B cell (primary cell): ENCODE results near the gene IQCF6. TPM values are rescaled to one million over a fixed set of nuclear protein-coding genes. Genes with fewer than 3 reads are reported as not detected.

Source experiments
- ATAC-seq: fragments of 200-7000 bp; cut with Tn5 transposase; one replicate; pipeline ENCODE4 v1.10.0; 2021; ENCODE audit warnings: low read depth, mild to moderate bottlenecking, moderate number of reproducible peaks, moderate library complexity
- CTCF ChIA-PET: fragments of 350-600 bp; sonication (Branson Sonifier 250); formaldehyde crosslinking; loops from one replicate; lab custom pipeline; 2021; ENCODE audit warnings: antibody characterized with exemption, inconsistent platforms; lab: Charles Lee
- POLR2A ChIA-PET: fragments of 350-600 bp; sonication (Branson Sonifier 250); formaldehyde crosslinking; loops from one replicate; lab custom pipeline; 2021; ENCODE audit warnings: antibody characterized with exemption; lab: Charles Lee
- DNase-seq: peaks from one replicate; pipeline ENCODE4 v3.0.0; 2013
- H2AFZ ChIP-seq: 2 replicates; pipeline ENCODE4 v1.6.1; 2012; ENCODE audit warnings: mild to moderate bottlenecking, low read depth, low read length; ENCODE audit not compliant: insufficient read depth, poor library complexity, severe bottlenecking
- H3K27ac ChIP-seq, 2 donors: 1 replicate in 1 of 2; 2 replicates in 1 of 2; pipeline ENCODE4 v1.5.1; 2012 to 2013; ENCODE audit warnings: low read length in 2 of 2, mild to moderate bottlenecking in 2 of 2, moderate library complexity in 1 of 2
- H3K27me3 ChIP-seq, 4 experiments: fragments of 200-600 bp in 1 of 4; sonication (generic) in 1 of 4; replicated peaks in 1 of 4; 1 replicate in 2 of 4; 2 replicates in 2 of 4; pipeline versions ENCODE4 v1.6.1 to v1.7.0; 2013 to 2016; ENCODE audit warnings: low read length in 3 of 4, mild to moderate bottlenecking in 2 of 4, mixed read lengths in 1 of 4, moderate library complexity in 1 of 4; ENCODE audit not compliant: insufficient read depth in 4 of 4, control insufficient read depth in 3 of 4; ENCODE audit errors: control extremely low read depth in 1 of 4
- H3K36me3 ChIP-seq, 2 experiments: replicated peaks in 1 of 2; 1 replicate in 1 of 2; 2 replicates in 1 of 2; pipeline versions ENCODE4 v1.6.1 to v1.7.1; 2013; ENCODE audit warnings: low read length in 1 of 2; ENCODE audit not compliant: insufficient read depth in 2 of 2, control insufficient read depth in 1 of 2; ENCODE audit errors: control extremely low read depth in 1 of 2, extremely low read depth in 1 of 2
- H3K4me1 ChIP-seq, 2 donors: fragments of 200-600 bp in 1 of 2; sonication (generic) in 1 of 2; 1 replicate in 1 of 2; 2 replicates in 1 of 2; pipeline versions ENCODE4 v1.5.1 to v1.6.1; 2013 to 2017; ENCODE audit warnings: low read length in 2 of 2; ENCODE audit not compliant: control insufficient read depth in 2 of 2, insufficient read depth in 2 of 2
- H3K4me2 ChIP-seq: replicated peaks from 2 replicates; pipeline ENCODE3; 2012; ENCODE audit warnings: mild to moderate bottlenecking, low read depth, low read length; ENCODE audit not compliant: poor library complexity, severe bottlenecking
- H3K4me3 ChIP-seq, 5 experiments: fragments of 200-600 bp in 1 of 5; sonication (generic) in 1 of 5; 1 replicate in 3 of 5; 2 replicates in 2 of 5; pipeline versions ENCODE4 v1.5.1 to v1.7.0; 2011 to 2016; ENCODE audit warnings: low read length in 4 of 5, mild to moderate bottlenecking in 4 of 5, low read depth in 2 of 5, control low read depth in 1 of 5, moderate library complexity in 1 of 5; ENCODE audit not compliant: insufficient read depth in 1 of 5; ENCODE audit errors: control extremely low read depth in 1 of 5, extremely low read depth in 1 of 5
- H3K79me2 ChIP-seq: fragments of 200-600 bp; sonication (generic); one replicate; pipeline ENCODE4 v1.6.0; 2016; ENCODE audit warnings: low read length; ENCODE audit not compliant: control insufficient read depth, insufficient read depth
- H3K9ac ChIP-seq: fragments of 200-600 bp; sonication (generic); 2 replicates; pipeline ENCODE4 v1.6.1; 2017; ENCODE audit warnings: mild to moderate bottlenecking, low read length, moderate library complexity
- H3K9me3 ChIP-seq, 3 donors: one replicate each; pipeline versions ENCODE4 v1.6.1 to v1.7.1; 2013; ENCODE audit warnings: low read length in 2 of 3; ENCODE audit not compliant: control insufficient read depth in 2 of 3, insufficient read depth in 1 of 3; ENCODE audit errors: control extremely low read depth in 1 of 3
- H4K20me1 ChIP-seq: 2 replicates; pipeline ENCODE4 v1.6.0; 2012; ENCODE audit warnings: mild to moderate bottlenecking, low read length; ENCODE audit not compliant: insufficient read depth, control insufficient read depth, poor library complexity, severe bottlenecking
- H3K27ac Mint-ChIP-seq: one replicate; pipeline ENCODE4 v1.8.0; 2021; ENCODE audit warnings: mixed read lengths
- H3K27me3 Mint-ChIP-seq: one replicate; pipeline ENCODE4 v1.8.0; 2021; ENCODE audit warnings: mixed read lengths
- H3K4me1 Mint-ChIP-seq: one replicate; pipeline ENCODE4 v1.8.0; 2021; ENCODE audit warnings: mixed read lengths
- H3K4me3 Mint-ChIP-seq: one replicate; pipeline ENCODE4 v1.8.0; 2021; ENCODE audit warnings: mixed read lengths
- H3K9me3 Mint-ChIP-seq: one replicate; pipeline ENCODE4 v1.8.0; 2022; ENCODE audit warnings: mixed read lengths; ENCODE audit not compliant: insufficient read depth
- EZH2 ChIP-seq: IDR thresholded peaks from 2 replicates; pipeline ENCODE4 v1.6.1; 2012; ENCODE audit warnings: borderline replicate concordance, low read depth, mild to moderate bottlenecking, moderate library complexity, low read length; ENCODE audit not compliant: insufficient read depth, poor library complexity, severe bottlenecking
- intact Hi-C: fragments of 100-400 bp; cut with micrococcal nuclease; formaldehyde crosslinking; loops from one replicate; pipeline ENCODE4 v1.10.0; 2022
- polyA plus RNA-seq: library from polyadenylated mRNA; depleted of rRNA; stranded (reverse); fragments of >200 nt; gene quantifications from 2 replicates; pipeline ENCODE4 v1.2.3, GENCODE V29; 2012
- total RNA-seq, 2 donors: library from RNA; stranded (reverse); fragments of 120-200 nt in 1 of 2; gene quantifications; 1 replicate in 1 of 2; 2 replicates in 1 of 2; pipeline versions ENCODE4 v1.2.3 to v1.2.4, GENCODE V29; 2013 to 2022

The IQCF6 gene
- total and polyA plus RNA-seq, 2 donors (not counting 1 experiment from before 2014, with no cell fraction given) = not detected

GRCh38 chr3:51729042-51729633 is 49.9 kb downstream of the IQCF6 start:
- POLR2A ChIA-PET = no interaction called here
- CTCF ChIA-PET = no interaction called here

More at GRCh38 chr3:51729042-51729633, 49.9 kb downstream of the IQCF6 start:
- no peaks in the 10 kb centered on the region for H3K9me3 Mint-ChIP-seq
- Histone ChIP-seq H3K36me3 (no peaks in the 10 kb centered on the region), H3K4me3 (no peak overlapping the region), H3K9ac (no peak overlapping the region), H3K27me3 (no peaks in the 10 kb centered on the region), H3K4me2 (no peak overlapping the region), H4K20me1 (no peaks in the 10 kb centered on the region), H2AFZ (no peak overlapping the region), H3K27ac (no peak overlapping the region), H3K79me2 (no peaks in the 10 kb centered on the region), H3K9me3 (peaks cover 0 to 3% (median 1%) of the 10 kb centered on the region in 3 donors), H3K4me1 (no peaks in the 10 kb centered on the region)
- intact Hi-C loops = no loop called here
- no peaks in the 10 kb centered on the region for H3K4me1 Mint-ChIP-seq
- peaks cover 16% of the 10 kb centered on the region for H3K27me3 Mint-ChIP-seq
- no peak for DNase-seq
- H3K4me3 Mint-ChIP-seq = no peak overlapping the region
- no peak for ATAC-seq
- TF ChIP-seq EZH2 = no peak
- H3K27ac Mint-ChIP-seq = no peak overlapping the region

Other genes with a start within 250 kb of the IQCF6 start
- 43.0 and 50.0 TPM in 2 replicates for gene RAD54L2, start 240.5 kb downstream of the IQCF6 start, total RNA-seq
- 6.3 and 9.7 TPM in 2 replicates for gene RAD54L2, start 240.5 kb downstream of the IQCF6 start, polyA plus RNA-seq
- 31.8 and 39.1 TPM in 2 replicates for gene TEX264, start 108.0 kb downstream of the IQCF6 start, total RNA-seq
- 66.6 and 79.7 TPM in 2 replicates for gene TEX264, start 108.0 kb downstream of the IQCF6 start, polyA plus RNA-seq
- 0.86 and 1.1 TPM in 2 replicates for gene GRM2, start 72.2 kb downstream of the IQCF6 start, total RNA-seq
- gene GRM2, start 72.2 kb downstream of the IQCF6 start, polyA plus RNA-seq = 2.8 TPM in 2 replicates
- gene IQCF2, start 82.4 kb upstream of the IQCF6 start, total RNA-seq = not detected in 2 replicates
- gene IQCF2, start 82.4 kb upstream of the IQCF6 start, polyA plus RNA-seq = not detected in 2 replicates
- not detected in 2 replicates for gene IQCF5, start 96.4 kb upstream of the IQCF6 start, total RNA-seq
- gene IQCF5, start 96.4 kb upstream of the IQCF6 start, polyA plus RNA-seq = not detected in 2 replicates
- gene IQCF1, start 124.1 kb upstream of the IQCF6 start, total RNA-seq = not detected in 2 replicates
- gene IQCF1, start 124.1 kb upstream of the IQCF6 start, polyA plus RNA-seq = not detected in 2 replicates
- 16.7 and 16.9 TPM in 2 replicates for gene RRP9, start 162.7 kb upstream of the IQCF6 start, total RNA-seq
- gene RRP9, start 162.7 kb upstream of the IQCF6 start, polyA plus RNA-seq = 19.8 and 21.9 TPM in 2 replicates
- 17.3 and 17.7 TPM in 2 replicates for gene PARP3, start 163.1 kb upstream of the IQCF6 start, total RNA-seq
- gene PARP3, start 163.1 kb upstream of the IQCF6 start, polyA plus RNA-seq = 20.3 and 29.7 TPM in 2 replicates
- gene GPR62, start 176.1 kb upstream of the IQCF6 start, total RNA-seq = not detected in 2 replicates
- not detected in 2 replicates for gene GPR62, start 176.1 kb upstream of the IQCF6 start, polyA plus RNA-seq
- gene PCBP4, start 188.2 kb upstream of the IQCF6 start, total RNA-seq = 15.3 TPM in 2 replicates
- 17.7 and 25.6 TPM in 2 replicates for gene PCBP4, start 188.2 kb upstream of the IQCF6 start, polyA plus RNA-seq
- gene ABHD14B, start 194.8 kb upstream of the IQCF6 start, total RNA-seq = 68.7 and 73.9 TPM in 2 replicates
- gene ABHD14B, start 194.8 kb upstream of the IQCF6 start, polyA plus RNA-seq = 50.5 and 62.8 TPM in 2 replicates
- gene ABHD14A, start 195.8 kb upstream of the IQCF6 start, total RNA-seq = 11.9 and 14.0 TPM in 2 replicates
- 15.2 and 28.8 TPM in 2 replicates for gene ABHD14A, start 195.8 kb upstream of the IQCF6 start, polyA plus RNA-seq
- 11.6 and 14.6 TPM in 2 replicates for gene ACY1, start 204.3 kb upstream of the IQCF6 start, total RNA-seq
- 26.2 and 26.6 TPM in 2 replicates for gene ACY1, start 204.3 kb upstream of the IQCF6 start, polyA plus RNA-seq
- gene RPL29, start 216.7 kb upstream of the IQCF6 start, total RNA-seq = 1,460 and 1,552 TPM in 2 replicates
- 2,693 and 3,787 TPM in 2 replicates for gene RPL29, start 216.7 kb upstream of the IQCF6 start, polyA plus RNA-seq